Medulla oblongata (tissue), 1 donor: Measurements from ENCODE around the gene FTO.

Source experiments
- DNase-seq: peaks from one replicate; pipeline ENCODE4 v3.0.0-alpha.2; 2015; ENCODE audit errors: extremely low spot score

Gene FTO

DNA sequence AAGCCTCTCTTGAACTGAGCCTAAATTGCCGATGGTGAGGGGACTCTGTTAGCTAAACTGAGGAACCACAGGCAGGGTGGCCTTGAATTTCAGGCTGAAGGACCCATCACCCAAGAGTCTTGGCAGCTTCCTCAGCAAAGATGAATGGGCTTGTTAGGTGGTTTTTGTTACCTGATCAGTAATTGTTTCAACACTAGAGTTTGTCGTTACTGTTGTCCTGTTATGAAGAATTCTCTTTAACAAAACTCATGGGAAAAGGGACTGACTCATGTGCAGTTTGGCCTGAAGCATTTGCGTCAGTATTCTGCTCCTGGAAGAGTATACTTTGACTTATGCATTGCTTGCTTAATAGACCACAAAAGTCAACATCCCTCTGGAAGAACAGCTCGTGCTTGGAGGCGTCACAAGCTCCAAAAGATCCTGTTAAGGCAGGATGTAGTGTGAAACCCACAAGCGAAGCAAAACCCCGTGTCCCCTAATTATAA, 376.6 kb downstream of the FTO start:
- no peak for DNase-seq

DNA sequence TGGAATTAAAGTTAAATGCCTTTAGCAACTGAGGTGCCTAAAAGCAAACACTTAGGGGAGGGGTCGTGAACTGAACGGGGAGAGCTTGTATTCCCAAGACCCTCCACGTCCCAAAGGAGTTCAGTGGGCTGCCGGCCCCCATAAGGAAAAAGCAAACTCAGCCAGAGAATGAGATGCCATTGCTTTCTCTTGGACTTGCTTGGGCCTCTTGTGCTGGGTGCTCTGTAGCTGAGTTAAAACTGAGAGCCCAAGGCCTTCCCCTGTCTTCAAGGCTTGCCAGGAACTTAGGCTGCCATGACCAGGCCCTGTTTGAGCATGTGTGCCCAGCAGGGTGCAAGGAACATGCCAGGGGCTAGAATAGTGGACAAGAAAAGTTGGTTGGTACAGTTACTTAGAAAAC, 382.8 kb downstream of the FTO start:
- DNase-seq = no peak

DNA sequence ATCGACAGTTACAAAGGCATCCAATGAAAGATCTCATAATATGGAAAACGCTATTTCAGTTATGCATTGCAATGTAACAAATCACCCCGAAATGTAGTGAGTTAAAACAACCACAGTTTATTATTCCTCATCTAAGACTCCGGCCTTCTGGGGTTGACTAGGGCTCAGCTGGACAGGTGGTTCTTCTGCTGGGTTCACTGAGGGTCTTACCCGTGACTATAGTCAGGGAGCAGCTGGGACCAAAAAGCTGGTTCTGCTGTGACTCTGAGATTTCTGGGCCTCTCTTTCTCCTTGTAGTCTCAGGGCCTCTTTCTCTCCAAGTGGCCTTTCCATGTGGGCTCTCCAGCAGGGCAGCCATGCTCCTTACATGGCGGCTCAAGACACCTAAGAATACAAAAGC, 386.6 kb downstream of the FTO start:
- no peak for DNase-seq

DNA sequence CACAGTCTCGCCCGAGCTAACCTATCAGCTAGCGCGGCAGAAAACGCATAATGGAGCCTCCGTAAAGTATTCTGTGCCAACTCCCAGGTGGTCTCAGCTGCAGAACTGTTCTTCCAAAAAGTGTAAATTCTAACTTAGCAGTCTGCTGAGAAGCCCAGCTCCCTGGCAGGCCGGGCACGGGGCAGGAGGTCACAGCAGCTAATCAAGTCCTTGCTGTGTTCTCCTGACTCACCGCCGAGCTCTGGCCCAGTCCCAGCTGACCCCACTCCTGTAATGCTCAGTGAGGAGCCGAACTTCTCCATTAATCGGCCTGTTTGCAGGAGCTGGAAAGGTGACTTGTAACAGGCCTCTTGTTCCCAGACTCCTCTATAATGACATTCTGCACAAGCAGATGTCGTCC, 389.3 kb downstream of the FTO start:
- no peak for DNase-seq

DNA sequence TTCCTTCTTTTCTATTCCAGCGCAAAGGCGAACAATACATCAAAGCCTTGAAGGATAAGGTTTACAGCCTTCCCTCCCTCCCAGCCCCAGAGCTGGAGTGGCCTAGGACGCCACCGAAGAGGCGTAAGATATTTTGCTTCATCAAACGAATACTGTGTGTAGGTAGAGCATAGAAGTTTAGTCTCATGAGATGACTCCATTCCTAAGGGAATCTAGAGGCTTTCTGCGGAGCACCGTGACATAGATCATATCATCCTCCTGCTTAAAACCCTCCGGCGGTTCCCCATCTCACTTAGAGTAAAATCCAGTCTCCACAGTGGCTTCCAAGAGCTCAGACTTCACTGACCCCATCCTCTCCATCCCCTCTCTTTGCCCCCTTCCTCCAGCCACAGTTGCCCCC, 390.7 kb downstream of the FTO start:
- no peak for DNase-seq

DNA sequence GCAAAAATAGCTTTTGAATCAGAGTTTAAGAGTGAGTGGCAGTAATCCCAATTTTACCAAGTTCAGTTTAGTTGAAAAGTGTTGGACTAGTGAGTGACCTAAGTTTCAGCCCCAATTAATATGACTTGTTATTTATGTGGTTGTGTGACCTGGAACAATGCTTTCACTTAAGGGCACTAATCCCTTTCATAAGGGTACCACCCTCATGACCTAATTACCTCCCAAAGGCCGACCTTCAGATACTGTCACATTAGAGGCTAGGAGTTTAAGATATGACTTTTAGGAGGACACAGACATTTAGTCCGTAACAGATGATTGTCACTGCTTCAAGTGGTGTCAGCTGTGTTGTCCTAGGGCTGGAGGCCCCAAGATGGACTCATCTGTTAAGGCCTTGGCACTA, 392.7 kb downstream of the FTO start:
- DNase-seq = no peak

DNA sequence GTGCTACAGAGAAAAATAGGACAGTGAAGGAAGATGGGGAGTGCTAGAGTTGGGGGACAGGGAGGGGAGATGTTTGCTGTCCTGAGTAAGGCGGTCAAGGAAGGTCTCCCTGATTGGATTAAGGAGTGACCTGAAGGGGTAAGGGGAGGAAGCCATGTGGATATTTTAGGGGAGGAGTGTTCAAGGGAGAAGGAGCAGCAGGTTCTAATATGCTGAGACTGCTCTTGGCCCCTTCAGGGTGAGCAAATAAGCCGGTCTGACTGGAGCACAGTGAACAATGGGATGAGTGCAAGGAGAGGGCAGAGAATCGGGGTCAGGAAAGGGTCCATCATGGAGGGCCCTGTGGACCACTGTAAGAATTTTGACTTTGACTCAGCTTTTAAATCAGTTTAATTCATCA, 393.8 kb downstream of the FTO start:
- DNase-seq = no peak

DNA sequence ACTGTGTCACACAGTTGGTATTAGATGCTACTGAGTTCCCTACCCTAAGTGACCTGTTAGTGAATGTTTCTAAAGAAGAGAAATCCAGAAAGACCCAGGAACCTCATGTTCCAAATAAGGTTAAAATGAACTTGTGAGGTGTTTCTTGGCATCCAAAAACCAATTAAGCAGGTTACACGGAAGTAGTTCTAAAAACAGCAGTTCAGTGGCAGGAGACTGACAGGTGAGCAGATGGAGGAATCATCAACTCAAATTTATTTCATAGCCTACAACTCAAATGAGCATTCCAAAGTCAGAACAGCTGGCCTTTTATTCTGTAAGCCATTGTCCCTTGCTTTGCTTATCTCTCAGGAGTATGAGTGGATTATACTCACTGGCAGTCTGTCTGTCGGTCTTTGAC, 394.3 kb downstream of the FTO start:
- no peak for DNase-seq

DNA sequence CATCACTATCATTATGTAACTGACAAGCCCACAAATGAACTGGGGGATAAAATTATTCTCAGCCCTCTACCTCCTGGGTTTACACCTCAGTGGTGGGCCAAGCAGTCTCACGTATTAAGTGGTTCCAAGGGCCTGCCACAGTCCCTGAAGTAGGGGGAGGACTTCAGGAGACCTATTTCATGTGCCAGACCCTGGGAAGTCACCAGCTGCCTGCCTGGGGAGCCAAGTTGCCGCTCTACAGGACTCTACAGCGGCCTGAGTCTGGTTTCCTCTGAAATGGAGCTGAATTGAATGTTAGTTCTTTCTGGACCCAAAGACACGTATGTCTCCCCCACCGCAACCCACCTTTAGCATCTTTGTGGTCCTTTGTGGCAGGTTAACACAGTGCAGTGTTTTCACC, 395.7 kb downstream of the FTO start:
- no peak for DNase-seq

DNA sequence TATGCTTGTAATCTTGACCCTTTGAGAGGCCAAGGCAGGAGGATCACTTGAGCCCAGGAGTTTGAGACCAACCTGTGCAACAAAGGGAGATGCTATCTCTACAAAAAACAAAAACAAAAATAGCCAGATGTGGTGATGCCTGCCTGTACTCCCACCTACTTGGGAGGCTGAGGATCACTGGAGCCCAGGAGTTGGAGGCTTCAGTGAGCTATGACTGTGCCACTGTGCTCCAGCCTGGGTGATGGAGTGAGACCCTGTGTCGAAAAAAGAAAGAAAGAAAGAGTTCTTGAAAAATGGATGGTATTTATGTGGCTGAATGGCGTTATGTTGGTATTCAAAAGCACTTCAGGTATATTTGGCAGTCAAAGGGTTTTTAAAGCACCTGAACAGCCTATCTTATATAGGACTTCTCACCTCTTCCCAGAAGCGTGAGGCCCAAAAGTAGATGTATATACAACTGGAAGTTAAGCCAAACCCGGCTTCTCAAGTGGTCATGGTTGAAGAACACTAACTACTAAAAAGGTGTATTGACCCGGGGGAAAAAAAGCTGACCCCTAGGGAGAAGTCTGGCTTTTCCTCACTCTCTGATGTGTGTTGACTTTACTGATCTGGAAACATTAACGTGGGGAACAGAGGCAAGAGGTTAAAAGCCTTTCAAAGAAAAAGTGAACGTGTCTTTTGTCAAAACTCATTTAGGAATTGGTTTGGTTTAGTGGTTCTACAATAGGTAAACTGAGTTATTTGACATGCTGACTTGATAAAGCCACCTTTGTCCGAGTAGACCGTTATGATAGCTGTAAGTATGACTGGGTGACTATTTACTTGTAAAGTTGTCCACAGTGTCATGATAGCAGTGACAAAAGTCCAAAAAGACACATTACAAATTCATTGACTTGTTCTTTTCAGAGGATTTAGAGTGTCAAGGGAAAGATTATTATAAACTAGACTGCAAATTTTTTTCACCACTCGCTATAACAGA, 399.2 kb downstream of the FTO start:
- DNase-seq = no peak

DNA sequence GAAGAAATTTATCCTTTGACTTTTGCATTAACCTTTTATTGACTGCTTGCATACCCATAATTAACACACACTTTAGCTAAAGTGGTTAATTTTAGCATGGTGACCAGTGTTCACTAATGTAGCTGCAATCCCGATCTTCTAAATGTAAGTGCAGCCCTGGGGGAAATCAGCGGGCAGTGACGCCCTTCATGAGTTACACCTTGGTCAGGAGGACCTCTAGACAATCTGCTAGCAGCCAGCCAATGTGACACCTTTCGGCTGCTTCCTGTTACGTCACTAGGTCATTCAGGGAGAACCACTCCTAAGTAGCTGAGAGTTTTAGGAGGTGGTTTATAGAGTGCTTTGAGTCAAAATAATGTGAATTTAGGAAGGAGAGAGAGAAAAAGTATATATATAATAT, 402.1 kb downstream of the FTO start:
- DNase-seq = no peak

DNA sequence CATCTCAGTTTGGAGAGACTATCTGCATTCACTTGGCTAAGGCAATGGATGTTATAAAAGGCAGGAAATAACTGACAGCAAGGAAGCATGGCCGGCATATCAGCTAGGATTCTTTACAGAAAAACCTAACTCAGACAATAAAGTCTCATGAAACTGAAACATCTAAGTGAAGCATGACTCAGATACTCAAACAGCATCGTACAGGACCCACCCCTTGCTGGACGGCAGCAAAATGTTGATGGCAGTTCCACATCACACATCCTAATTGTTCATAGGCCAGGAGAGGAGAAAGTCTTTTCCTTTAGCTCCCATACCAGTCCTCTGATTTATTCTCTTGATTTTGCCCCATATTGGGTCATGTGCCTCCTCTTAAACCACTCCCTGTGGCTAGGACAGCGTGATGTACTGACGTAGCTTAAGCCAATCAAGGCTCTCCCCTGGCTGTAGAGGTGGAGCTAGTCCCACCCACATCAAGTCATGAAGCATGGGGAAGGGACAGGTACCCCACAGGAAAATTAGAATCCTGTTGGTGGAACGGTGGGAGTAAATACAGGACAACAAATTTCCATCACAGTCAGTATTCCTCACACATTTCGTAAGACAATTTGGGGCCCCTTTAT, 403.7 kb downstream of the FTO start:
- no peak for DNase-seq

DNA sequence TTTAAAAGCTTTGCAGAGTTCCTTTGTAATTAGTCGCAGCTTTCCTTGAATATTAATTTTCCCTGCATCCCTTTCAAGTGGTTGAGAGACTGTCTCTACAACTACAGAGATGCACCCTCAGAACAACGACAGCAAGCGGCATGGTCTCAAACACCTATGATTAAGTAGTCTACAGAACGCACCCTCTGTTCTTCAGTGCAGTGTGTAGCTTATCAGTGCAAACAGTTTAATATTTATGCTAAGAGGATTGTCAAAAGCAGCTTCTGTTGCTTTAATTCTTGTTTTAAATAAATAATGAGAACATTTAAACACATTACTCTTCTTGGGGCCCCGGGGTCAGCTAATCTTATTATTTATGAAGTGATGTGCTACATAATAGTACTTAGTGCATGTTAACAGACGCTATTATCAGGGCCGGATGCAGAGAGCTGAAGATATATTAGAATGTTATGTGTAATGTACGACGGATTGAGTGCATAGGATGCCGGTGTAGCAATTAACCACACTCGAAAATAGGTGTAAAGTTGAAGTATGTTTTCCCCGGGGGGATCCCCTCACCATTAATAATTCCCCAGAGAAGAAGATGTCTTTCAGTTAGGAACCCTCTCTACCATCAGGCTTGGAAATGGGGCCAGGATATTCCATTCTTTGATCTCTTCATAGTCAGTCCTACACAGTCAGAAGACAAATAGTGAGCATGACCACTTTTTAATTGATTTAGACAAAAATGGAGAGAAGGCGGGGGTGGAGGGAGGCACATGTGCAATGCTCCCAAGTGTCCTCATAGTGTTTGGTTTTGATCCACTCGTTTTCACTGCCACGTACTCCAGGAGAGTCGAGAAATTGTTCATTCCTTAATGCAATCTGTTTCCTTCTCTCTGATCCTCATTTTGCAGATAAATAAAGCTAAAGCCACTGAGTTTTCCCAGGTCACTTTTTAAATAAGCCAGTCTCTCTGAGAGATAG, 406.3 kb downstream of the FTO start:
- DNase-seq = no peak

DNA sequence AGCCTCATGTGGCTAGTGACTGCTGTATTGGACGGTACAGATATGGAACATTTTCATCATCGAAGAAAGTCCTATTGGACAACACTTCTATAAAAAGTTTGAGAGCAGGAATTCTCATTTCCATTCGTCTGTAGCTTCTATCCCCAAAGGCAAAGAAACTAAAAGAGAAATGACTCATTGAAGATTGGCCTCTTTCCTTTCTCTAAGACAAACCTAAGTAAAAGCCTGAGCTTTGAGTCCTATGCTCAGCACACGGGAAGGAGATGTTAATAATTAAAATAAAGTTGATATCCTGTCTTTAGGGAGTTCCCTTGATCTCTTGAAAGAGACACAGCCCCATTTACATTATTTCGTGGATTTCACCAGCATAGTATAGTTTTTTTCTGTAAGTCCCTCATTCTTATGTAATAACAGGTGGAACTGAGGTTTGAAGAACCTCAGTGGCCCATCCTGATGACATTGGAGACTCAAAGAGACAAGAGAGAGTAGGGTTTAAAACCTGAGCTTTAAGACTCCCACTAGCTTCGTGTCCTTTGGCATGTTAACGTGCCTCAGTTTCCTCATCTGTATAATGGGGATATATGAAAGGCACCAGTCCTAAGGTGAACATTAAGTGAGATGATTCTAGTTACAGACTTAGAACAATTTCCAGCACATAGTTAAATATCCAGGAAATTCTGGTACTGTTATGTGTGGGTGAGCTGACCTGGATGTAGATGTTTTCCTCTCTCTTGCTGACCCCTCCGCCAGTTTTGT, 408.7 kb downstream of the FTO start:
- no peak for DNase-seq

DNA sequence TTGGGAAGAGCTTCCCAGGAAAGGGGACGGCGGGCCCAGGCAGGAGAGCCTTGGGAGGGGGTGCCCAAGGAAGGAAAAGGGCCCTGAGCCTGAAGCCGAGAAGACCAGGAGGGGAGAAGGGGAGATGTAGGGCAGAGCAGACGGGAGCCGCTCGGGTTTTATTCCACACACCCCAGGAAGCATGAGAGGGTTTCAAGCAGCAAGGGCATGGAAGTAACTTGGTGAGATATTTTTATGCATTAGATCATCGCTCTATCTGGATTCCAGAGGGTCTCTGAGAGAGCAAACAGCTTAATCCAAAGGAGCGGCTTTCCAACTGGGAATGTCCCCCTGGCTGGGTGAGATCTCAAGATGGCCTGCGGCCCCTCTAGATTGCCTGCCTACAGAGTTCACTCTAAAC, 411.6 kb downstream of the FTO start:
- DNase-seq = no peak

DNA sequence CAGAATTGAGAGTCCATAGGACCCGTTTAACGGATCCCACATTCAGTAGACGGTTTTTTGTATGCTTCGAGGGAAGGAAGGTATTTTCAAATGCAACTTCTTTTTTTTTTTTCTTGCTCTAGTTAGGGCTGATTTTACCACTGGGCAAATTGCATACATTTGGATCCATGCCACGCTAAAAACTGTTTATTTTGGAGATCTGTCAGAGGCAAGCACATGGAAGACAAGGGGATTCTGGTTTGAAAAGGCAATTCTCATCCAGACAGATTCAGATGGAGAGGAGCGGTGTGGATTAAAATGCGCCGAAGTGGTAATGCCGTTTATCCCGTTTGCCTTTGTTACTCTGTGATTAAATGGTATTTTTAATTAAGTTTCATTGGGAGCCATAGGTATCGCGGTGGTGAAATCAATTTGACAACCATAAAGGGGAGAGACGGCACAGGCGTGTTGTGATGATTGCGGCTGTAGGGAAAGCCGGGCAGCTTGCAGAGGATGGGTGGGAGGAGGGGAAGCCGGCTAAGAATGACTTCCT, 412.2 kb downstream of the FTO start:
- DNase-seq = no peak

DNA sequence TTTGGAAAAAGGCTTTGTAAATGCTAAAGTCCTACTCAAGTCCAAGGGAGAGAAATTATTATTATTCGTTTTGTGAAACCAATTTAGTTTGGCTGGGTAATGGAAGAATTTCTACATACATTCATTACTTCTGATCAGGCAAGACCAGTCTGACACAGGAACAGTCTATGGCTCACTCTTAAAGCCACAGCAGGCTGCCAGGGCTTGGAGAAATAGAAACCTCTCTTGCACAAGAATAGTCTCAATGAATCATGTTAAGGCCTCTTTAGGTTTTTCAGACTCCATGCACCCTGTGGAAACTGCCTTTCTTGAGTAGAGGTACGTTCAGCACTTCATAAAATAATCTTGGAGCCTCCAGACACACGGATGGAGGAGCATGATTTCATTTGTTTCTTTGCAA, 414.9 kb downstream of the FTO start:
- DNase-seq = no peak

DNA sequence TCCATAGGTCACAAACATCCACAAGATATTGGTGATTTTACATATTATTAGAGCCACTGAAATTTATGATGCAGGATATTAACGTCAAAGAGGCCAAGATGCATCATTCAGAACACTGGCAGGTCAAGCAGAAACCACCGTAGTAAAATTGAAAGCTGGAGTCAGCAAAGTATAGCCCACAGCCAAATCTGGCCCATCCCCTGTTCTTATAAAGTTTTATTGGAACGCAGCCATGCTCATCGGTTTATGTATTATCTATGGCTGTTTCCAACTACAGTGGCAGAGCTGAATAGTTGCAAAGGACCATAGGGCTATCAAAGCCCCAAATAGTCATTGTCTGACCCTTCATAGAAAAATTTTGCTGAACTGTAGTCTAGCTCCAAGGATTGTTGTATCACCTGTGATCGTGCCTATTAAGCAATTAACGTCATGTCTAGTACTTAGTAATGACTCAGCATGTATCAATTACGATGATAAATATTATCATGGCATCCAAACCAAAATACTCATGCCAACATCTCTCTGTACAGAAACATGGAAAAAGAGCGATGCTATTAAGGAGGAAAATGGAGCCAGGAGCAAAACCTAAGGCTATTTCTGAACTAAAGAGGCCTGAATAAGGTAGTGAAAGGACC, 417.0 kb downstream of the FTO start:
- DNase-seq = no peak

DNA sequence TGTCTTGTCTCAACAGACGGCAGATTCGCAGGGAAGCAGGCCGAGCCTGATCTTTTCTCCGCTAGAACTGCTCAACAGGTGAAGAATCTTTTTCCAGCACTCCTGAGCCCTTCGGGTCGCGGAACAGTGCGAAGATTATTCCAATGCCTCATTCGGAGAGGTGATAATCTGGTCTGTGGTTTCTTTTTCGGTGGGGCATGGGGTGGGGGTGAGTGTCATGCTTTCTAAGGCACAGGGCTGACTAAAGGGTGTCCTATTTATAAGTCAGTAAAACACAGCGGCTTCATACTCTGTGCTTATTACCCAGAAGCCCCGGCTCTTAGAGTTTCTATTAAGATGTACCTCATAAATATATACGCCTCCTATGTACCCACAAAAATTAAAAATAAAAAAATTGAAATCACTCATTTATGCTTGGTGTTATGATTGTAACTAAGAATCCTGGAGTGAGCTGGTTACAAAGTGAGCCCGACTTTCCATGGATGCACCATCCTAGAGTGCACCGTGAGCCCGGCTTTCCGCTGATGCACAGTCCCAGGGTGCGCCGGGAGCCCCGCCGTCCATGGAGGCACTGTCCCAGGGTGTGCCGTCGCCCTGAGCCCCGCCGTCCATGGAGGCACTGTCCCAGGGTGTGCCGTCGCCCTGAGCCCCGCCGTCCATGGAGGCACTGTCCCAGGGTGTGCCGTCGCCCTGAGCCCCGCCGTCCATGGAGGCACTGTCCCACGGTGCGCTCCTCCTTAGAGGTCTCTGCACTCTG, 417.8 kb downstream of the FTO start:
- DNase-seq = no peak

DNA sequence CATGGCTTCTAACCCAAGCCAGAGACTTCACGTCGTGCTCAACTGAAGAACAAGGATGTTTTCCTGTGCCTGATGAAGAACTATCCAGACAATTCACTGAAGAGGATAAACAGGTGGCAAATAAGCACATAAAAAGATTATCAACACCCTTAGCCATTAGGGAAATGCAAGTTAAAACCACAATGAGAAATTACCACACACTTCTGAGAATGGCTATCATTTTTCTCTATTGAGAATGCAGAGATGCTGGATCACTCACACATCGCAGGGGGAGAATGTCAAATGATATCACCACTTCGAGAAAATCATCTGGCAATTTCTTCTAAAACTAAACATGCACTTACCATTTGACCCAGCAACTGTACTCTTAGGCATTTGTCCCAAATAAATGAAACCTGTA, 419.8 kb downstream of the FTO start:
- no peak for DNase-seq
